Activated CD8-positive, alpha-beta memory T cell treated with anti-CD3 and anti-CD28 coated beads for 36 hours (primary cell): ENCODE measurements around the gene HACD2. TPM values are rescaled to one million over a fixed set of nuclear protein-coding genes. Genes with fewer than 3 reads are reported as not detected.

Experiments
- CTCF ChIA-PET: fragments of 350-600 bp; sonication (Branson Sonifier 250); formaldehyde crosslinking; loops from one replicate; lab custom pipeline; 2021; ENCODE audit warnings: antibody characterized with exemption; lab: Charles Lee
- POLR2A ChIA-PET: fragments of 350-600 bp; sonication (Branson Sonifier 250); formaldehyde crosslinking; loops from one replicate; lab custom pipeline; 2021; ENCODE audit warnings: antibody characterized with exemption; lab: Charles Lee
- total RNA-seq, 2 experiments: library from RNA; stranded (reverse); gene quantifications; one replicate each; pipeline ENCODE4 v1.2.3, GENCODE V29; 2021

HACD2 gene
- total RNA-seq, 2 experiments from 2014 or later: 33.7 to 34.5 TPM

- ChIA-PET CTCF (interaction anchor here (1.1 kb wide), 1 partner anchor 9 kb away, joined by 3 read pairs; no protein-coding TSS in a partner anchor), POLR2A (no interaction called here)
These were observed 140.1 kb downstream of the HACD2 start for GRCh38 chr3:123444744-123445143.

- CTCF ChIA-PET: no interaction called here
- POLR2A ChIA-PET: no interaction called here
These were observed 140.8 kb downstream of the HACD2 start for GRCh38 chr3:123444023-123444422.

DNA sequence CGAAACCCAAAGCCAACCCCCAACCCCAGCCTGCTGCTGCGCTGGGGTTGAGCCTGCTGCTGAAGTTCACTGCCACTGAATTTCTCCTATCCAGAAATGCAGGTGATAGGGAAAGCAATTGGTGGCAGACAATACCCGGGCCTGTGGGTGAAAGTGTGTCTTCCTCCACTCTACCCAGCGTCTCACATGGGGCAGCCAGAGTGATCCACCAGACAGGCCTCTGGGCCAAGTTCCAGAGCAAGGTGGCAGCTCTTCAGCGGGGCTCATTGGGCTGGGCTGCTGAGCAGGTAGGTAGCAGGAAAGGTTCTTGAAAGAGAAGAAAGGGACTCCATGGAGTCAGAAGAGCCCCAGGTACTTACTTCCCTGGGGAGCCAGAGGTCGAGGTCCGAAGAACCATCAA is 141.9 kb downstream of the HACD2 start:
- ChIA-PET POLR2A (no interaction called here), CTCF (no interaction called here)

- CTCF ChIA-PET: no interaction called here
- POLR2A ChIA-PET: no interaction called here
These were observed 142.7 kb downstream of the HACD2 start for GRCh38 chr3:123442125-123442524.

Other genes with a start within 250 kb of the HACD2 start
- gene ADCY5, start 136.0 kb downstream of the HACD2 start, total RNA-seq: not detected